ENCODE data around the gene RAB26. TPM values are rescaled to one million over a fixed set of nuclear protein-coding genes. Genes with fewer than 3 reads are reported as not detected.
A peak's percentile ranks its signal among the peaks of the same experiment; 100 is the strongest.
"Not testable (repeated sequence)": the region's sequence is repeated elsewhere in the genome, so short reads cannot be mapped to it uniquely, and the experiment has no call there.

RAB26 gene
- polyA plus RNA-seq, 1 donor (not counting 4 experiments of a cell fraction or from before 2014, with no cell fraction given) = 0.58 TPM

GRCh38 chr16:2122429-2122828 is 26.0 kb upstream of the RAB26 start:
- peak overlapping the region; percentile 36 for H3K9ac ChIP-seq (ENCODE audit: control insufficient read depth, extremely low read depth, insufficient read depth, low read length)
- H3K4me1 ChIP-seq (ENCODE audit: control insufficient read depth, extremely low read depth, insufficient read depth, low read length) = peaks cover 45% of the 10 kb centered on the region
- no peaks in the 10 kb centered on the region for H3K36me3 ChIP-seq (ENCODE audit: control insufficient read depth in 2 of 2, extremely low read depth in 1 of 2, insufficient read depth in 2 of 2, low read length in 2 of 2)
- dilution Hi-C loops (cut with MboI; ENCODE audit: extremely low pct_ligation_motif_present, low sequenced_read_pairs) = no loop called here
- DNase-seq (ENCODE audit: low read depth, low spot score) = no peak
- H3K79me2 ChIP-seq (ENCODE audit: control insufficient read depth, insufficient read depth, low read length) = peaks cover 39% of the 10 kb centered on the region
- no peaks in the 10 kb centered on the region for H3K9me1 ChIP-seq (ENCODE audit: control insufficient read depth, extremely low read depth, insufficient read depth, low read length)
- no peak for TF ChIP-seq CTCF (optimal IDR thresholded peaks at IDR 0.05 in 1 of 3, IDR thresholded peaks at IDR 0.05 in 1 of 3, conservative IDR thresholded peaks at IDR 0.05 in 1 of 3; ENCODE audit: extremely low read depth in 1 of 3, insufficient read depth in 2 of 3, low read length in 3 of 3)
- no peak for TF ChIP-seq EZH2 (IDR thresholded peaks at IDR 0.05; ENCODE audit: low read length)
- peaks cover 2% of the 10 kb centered on the region for H4K20me1 ChIP-seq (ENCODE audit: control insufficient read depth, extremely low read depth, insufficient read depth, low read length)
- H3K4me3 ChIP-seq (ENCODE audit: control insufficient read depth in 2 of 3, extremely low read depth in 1 of 3, insufficient read depth in 2 of 3, low read depth in 1 of 3, low read length in 3 of 3) = peak overlapping the region in 1 of 3 experiments; percentile 23
- no peak overlapping the region for H2AFZ ChIP-seq (ENCODE audit: control insufficient read depth, low read length)
- FAIRE-seq = no peak
- H3K9me3 ChIP-seq (ENCODE audit: control insufficient read depth, low read depth, low read length) = no peaks in the 10 kb centered on the region
- H3K27ac ChIP-seq (ENCODE audit: control insufficient read depth, insufficient read depth, low read length) = peak overlapping the region; percentile 33
- H3K4me2 ChIP-seq (ENCODE audit: control insufficient read depth, extremely low read depth, insufficient read depth, low read depth, low read length) = peak overlapping the region; percentile 45
- no peaks in the 10 kb centered on the region for H3K27me3 ChIP-seq (ENCODE audit: control insufficient read depth, extremely low read depth, insufficient read depth, low read length)

DNA sequence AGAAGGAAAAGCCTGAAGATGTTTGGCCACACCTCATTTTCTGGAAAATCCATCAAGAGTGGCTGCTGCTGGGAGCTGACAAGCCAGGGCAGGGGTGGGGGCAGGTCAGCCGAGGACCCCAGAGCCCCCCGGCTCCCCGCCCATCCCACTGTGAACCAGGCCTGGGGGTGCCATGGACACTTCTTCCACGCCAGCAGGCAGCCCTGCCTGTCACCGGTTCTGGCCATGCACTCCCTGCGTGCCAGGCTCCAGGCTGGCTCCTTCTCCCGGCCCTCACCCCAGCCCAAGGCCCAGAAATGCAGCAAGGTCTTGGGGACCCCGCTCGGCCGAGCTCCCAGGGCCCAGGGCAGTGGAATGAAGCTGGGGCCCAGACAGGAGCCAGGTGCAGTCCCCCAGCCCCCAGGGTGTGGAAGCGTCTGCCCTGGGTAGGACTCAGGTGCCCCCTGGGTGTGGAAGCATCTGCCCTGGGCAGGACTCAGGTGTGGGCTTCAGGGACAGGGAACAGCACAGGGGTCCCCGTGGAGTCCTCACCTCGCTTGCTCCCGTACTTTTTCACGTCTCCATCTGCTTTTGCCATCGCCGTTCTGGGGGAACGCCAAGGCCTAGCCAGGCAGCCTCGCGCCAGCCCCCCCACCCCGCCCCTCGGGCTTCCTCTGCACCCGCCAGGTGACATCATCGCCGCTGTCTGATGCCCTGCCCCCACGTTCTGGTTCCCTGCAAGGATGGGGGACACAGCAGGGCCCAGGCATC is 25.3 kb upstream of the RAB26 start:
- H3K9me3 ChIP-seq (ENCODE audit: control insufficient read depth, low read depth, low read length); H3K36me3 ChIP-seq (ENCODE audit: control insufficient read depth in 2 of 2, extremely low read depth in 1 of 2, insufficient read depth in 2 of 2, low read length in 2 of 2); H3K27me3 ChIP-seq (ENCODE audit: control insufficient read depth, extremely low read depth, insufficient read depth, low read length); H2AFZ ChIP-seq (ENCODE audit: control insufficient read depth, low read length); H4K20me1 ChIP-seq (ENCODE audit: control insufficient read depth, extremely low read depth, insufficient read depth, low read length); H3K4me3 ChIP-seq (ENCODE audit: control insufficient read depth in 2 of 3, extremely low read depth in 1 of 3, insufficient read depth in 2 of 3, low read depth in 1 of 3, low read length in 3 of 3); DNase-seq (ENCODE audit: low read depth, low spot score); dilution Hi-C loops (cut with MboI; ENCODE audit: extremely low pct_ligation_motif_present, low sequenced_read_pairs); H3K9me1 ChIP-seq (ENCODE audit: control insufficient read depth, extremely low read depth, insufficient read depth, low read length): not testable (repeated sequence)
- peak; percentile 59 for FAIRE-seq
- H3K4me2 ChIP-seq (ENCODE audit: control insufficient read depth, extremely low read depth, insufficient read depth, low read depth, low read length) = peak overlapping the region; percentile 45
- H3K4me1 ChIP-seq (ENCODE audit: control insufficient read depth, extremely low read depth, insufficient read depth, low read length) = peaks cover 47% of the 10 kb centered on the region
- H3K9ac ChIP-seq (ENCODE audit: control insufficient read depth, extremely low read depth, insufficient read depth, low read length) = peak overlapping the region; percentile 36
- H3K27ac ChIP-seq (ENCODE audit: control insufficient read depth, insufficient read depth, low read length) = peak overlapping the region; percentile 20
- peaks cover 39% of the 10 kb centered on the region for H3K79me2 ChIP-seq (ENCODE audit: control insufficient read depth, insufficient read depth, low read length)

- H3K36me3 ChIP-seq (ENCODE audit: control insufficient read depth in 2 of 2, extremely low read depth in 1 of 2, insufficient read depth in 2 of 2, low read length in 2 of 2); H3K27me3 ChIP-seq (ENCODE audit: control insufficient read depth, extremely low read depth, insufficient read depth, low read length); H3K9me3 ChIP-seq (ENCODE audit: control insufficient read depth, low read depth, low read length); dilution Hi-C loops (cut with MboI; ENCODE audit: extremely low pct_ligation_motif_present, low sequenced_read_pairs); DNase-seq (ENCODE audit: low read depth, low spot score); H2AFZ ChIP-seq (ENCODE audit: control insufficient read depth, low read length); H3K9me1 ChIP-seq (ENCODE audit: control insufficient read depth, extremely low read depth, insufficient read depth, low read length); H4K20me1 ChIP-seq (ENCODE audit: control insufficient read depth, extremely low read depth, insufficient read depth, low read length); H3K4me3 ChIP-seq (ENCODE audit: control insufficient read depth in 2 of 3, extremely low read depth in 1 of 3, insufficient read depth in 2 of 3, low read depth in 1 of 3, low read length in 3 of 3): not testable (repeated sequence)
- Histone ChIP-seq H3K79me2 (ENCODE audit: control insufficient read depth, insufficient read depth, low read length) (peaks cover 39% of the 10 kb centered on the region), H3K9ac (ENCODE audit: control insufficient read depth, extremely low read depth, insufficient read depth, low read length) (peak overlapping the region; percentile 64), H3K4me2 (ENCODE audit: control insufficient read depth, extremely low read depth, insufficient read depth, low read depth, low read length) (peak overlapping the region; percentile 64), H3K4me1 (ENCODE audit: control insufficient read depth, extremely low read depth, insufficient read depth, low read length) (peaks cover 47% of the 10 kb centered on the region), H3K27ac (ENCODE audit: control insufficient read depth, insufficient read depth, low read length) (peak overlapping the region; percentile 71)
- FAIRE-seq = peak; percentile 73
These were observed 24.6 kb upstream of the RAB26 start for GRCh38 chr16:2123706-2124376.

GRCh38 chr16:2124377-2124693 is 24.1 kb upstream of the RAB26 start:
- FAIRE-seq; H3K9me3 ChIP-seq (ENCODE audit: control insufficient read depth, low read depth, low read length); dilution Hi-C loops (cut with MboI; ENCODE audit: extremely low pct_ligation_motif_present, low sequenced_read_pairs); H4K20me1 ChIP-seq (ENCODE audit: control insufficient read depth, extremely low read depth, insufficient read depth, low read length); H3K9me1 ChIP-seq (ENCODE audit: control insufficient read depth, extremely low read depth, insufficient read depth, low read length); H3K27me3 ChIP-seq (ENCODE audit: control insufficient read depth, extremely low read depth, insufficient read depth, low read length); H3K36me3 ChIP-seq (ENCODE audit: control insufficient read depth in 2 of 2, extremely low read depth in 1 of 2, insufficient read depth in 2 of 2, low read length in 2 of 2); H3K4me3 ChIP-seq (ENCODE audit: control insufficient read depth in 2 of 3, extremely low read depth in 1 of 3, insufficient read depth in 2 of 3, low read depth in 1 of 3, low read length in 3 of 3); H2AFZ ChIP-seq (ENCODE audit: control insufficient read depth, low read length); DNase-seq (ENCODE audit: low read depth, low spot score): not testable (repeated sequence)
- peaks cover 38% of the 10 kb centered on the region for H3K79me2 ChIP-seq (ENCODE audit: control insufficient read depth, insufficient read depth, low read length)
- peaks cover 47% of the 10 kb centered on the region for H3K4me1 ChIP-seq (ENCODE audit: control insufficient read depth, extremely low read depth, insufficient read depth, low read length)
- peak overlapping the region; percentile 64 for H3K9ac ChIP-seq (ENCODE audit: control insufficient read depth, extremely low read depth, insufficient read depth, low read length)
- H3K27ac ChIP-seq (ENCODE audit: control insufficient read depth, insufficient read depth, low read length) = peak overlapping the region; percentile 71
- peak overlapping the region; percentile 64 for H3K4me2 ChIP-seq (ENCODE audit: control insufficient read depth, extremely low read depth, insufficient read depth, low read depth, low read length)
